A549 treated with RU486 at 1 μM for 4 hours (cell line): ENCODE data around the gene IP6K2. TPM values are rescaled to one million over a fixed set of nuclear protein-coding genes. Genes with fewer than 3 reads are reported as not detected.

Experiments
- total RNA-seq: library from RNA; stranded (reverse); fragments of 200-300 nt; extraction: Qiagen RNA extraction; gene quantifications from 5 replicates; pipeline ENCODE4 v1.2.3, GENCODE V29; 2022; ENCODE audit warnings: low read depth

The IP6K2 gene, protein sequence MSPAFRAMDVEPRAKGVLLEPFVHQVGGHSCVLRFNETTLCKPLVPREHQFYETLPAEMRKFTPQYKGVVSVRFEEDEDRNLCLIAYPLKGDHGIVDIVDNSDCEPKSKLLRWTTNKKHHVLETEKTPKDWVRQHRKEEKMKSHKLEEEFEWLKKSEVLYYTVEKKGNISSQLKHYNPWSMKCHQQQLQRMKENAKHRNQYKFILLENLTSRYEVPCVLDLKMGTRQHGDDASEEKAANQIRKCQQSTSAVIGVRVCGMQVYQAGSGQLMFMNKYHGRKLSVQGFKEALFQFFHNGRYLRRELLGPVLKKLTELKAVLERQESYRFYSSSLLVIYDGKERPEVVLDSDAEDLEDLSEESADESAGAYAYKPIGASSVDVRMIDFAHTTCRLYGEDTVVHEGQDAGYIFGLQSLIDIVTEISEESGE
- total RNA-seq = 43.9 to 49.0 TPM (median 47.9 TPM) in 5 replicates

GRCh38 chr3:48716982-48717746 is at the start of gene IP6K2:
Gene IP6K2 (minus strand): TSS chr3:48717221. CDS start chr3:48695291, 21,930 bp downstream.

DNA sequence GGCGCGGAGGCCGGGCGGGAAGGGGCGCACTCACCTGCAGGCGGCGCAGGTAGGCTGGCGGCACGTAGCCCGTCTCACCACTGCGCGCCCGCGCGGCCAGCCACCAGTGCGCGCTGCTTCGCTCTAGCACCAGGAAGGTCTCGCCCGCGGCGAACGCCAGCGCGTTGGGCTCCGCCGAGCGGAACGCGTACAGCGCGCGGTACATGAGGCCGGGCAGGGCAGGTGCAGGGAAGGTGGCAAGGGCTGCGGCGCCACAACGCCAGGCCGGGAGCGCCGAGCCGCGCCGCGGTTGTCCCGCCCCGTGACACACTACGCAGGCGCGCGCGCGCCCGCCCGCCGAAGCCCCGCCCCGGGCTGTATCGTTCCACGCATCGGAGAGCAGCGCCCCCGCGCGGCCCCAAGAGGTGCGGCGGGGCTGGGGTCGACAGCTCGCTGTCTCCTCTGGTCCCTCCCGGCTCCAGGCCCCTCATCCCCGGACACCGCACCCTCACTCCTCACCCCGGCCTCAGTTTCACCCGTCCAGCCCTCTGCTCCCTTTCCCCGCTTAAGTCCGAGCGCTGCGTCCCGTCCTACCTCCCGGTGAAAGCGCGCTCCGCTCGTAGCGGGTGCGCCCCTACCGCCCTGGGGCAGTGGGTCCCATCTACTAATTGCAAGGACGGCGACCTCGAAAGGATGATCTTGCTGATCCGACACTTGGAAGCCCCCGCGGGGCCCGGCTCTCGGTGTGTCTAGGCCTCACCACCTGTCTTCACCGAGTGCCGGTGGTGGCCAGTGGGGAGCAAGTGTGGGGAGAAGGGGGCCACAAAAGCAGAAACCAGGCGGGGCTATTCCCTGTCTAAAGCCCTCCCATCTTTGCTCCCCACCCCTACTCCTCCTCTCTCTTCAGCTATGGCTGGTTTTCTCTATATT is 31.2 kb downstream of the IP6K2 start, which contains the start of gene NCKIPSD:
Gene NCKIPSD (minus strand): TSS at position 313 of the 909 bp plus-strand sequence. CDS start 108 bp downstream, at position 205.

DNA sequence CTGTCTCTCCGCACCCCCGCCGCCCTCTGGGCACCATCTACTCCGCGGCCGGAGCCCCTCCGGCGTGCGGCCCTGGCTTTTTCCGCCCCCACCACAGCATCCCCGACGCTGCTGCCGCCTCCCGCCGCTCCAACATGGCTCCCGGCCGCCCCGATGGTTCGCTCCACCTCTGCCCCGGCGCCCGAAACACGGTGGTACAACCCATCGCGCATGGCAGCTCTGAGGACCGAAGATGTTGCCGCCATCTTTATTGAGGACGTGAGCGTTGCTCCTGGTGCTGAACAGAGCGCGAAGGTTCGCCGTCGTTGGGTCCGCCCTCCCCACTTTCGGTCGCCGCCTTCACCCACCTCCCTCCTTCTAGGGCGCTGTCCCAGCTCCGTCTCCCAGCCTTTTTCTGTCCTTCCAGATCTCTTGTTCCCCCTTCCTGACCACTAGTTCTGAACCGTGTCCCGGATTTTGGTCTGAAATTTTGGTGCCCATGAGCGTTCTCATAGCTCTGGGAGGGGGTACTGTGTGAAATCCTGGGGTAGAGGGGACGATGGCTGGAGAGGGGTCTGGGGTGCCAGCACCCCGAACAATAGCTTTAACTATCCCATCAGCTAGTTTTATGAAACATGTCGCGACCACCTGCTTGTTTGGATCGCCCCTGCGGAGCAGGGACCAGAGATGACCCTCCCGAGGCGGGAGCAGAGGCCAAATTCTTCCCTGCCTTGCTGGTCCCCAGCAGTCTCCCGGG is 54.1 kb downstream of the IP6K2 start, which contains the start of gene CELSR3:
Gene CELSR3 (minus strand): TSS at position 134 of the 736 bp plus-strand sequence. CDS start 252 bp downstream, outside the sequence.

Other genes starting within 250 kb of the IP6K2 start
- 94.9 to 136 TPM (median 129 TPM) in 5 replicates for gene SHISA5, start 213.0 kb downstream of the IP6K2 start, total RNA-seq
- 12.5 to 15.7 TPM (median 13.4 TPM) in 5 replicates for gene PFKFB4, start 160.4 kb downstream of the IP6K2 start, total RNA-seq
- gene UCN2, start 153.4 kb downstream of the IP6K2 start, total RNA-seq = 7.3 to 10.3 TPM (median 8.6 TPM) in 5 replicates
- gene COL7A1, start 121.9 kb downstream of the IP6K2 start, total RNA-seq = 122 to 212 TPM (median 173 TPM) in 5 replicates
- gene UQCRC1, start 107.6 kb downstream of the IP6K2 start, total RNA-seq = 164 to 198 TPM (median 166 TPM) in 5 replicates
- not detected in 5 replicates for gene TMEM89, start 95.5 kb downstream of the IP6K2 start, total RNA-seq
- gene SLC26A6, start 81.8 kb downstream of the IP6K2 start, total RNA-seq = 12.8 to 21.5 TPM (median 16.4 TPM) in 5 replicates
- 2.7 to 5.3 TPM (median 4.2 TPM) in 5 replicates for gene CELSR3, start 54.3 kb downstream of the IP6K2 start, total RNA-seq
- 6.1 to 9.6 TPM (median 8.4 TPM) in 5 replicates for gene NCKIPSD, start 31.3 kb downstream of the IP6K2 start, total RNA-seq
- 12.1 to 20.0 TPM (median 18.0 TPM) in 5 replicates for gene PRKAR2A, start 130.7 kb upstream of the IP6K2 start, total RNA-seq
- gene SLC25A20, start 181.7 kb upstream of the IP6K2 start, total RNA-seq = 11.5 to 14.0 TPM (median 12.9 TPM) in 5 replicates
- 54.8 to 65.9 TPM (median 64.7 TPM) in 5 replicates for gene ARIH2, start 201.6 kb upstream of the IP6K2 start, total RNA-seq